GM12873 (cell line): ENCODE measurements around the gene CSPG5.

Experiments
- CTCF ChIP-seq: IDR thresholded peaks from 2 replicates; pipeline ENCODE4 v1.5.1; 2012; ENCODE audit warnings: low read depth, mild to moderate bottlenecking, moderate library complexity, low read length, control low read depth; ENCODE audit not compliant: insufficient read depth; ENCODE audit errors: missing control alignments

The CSPG5 gene

DNA sequence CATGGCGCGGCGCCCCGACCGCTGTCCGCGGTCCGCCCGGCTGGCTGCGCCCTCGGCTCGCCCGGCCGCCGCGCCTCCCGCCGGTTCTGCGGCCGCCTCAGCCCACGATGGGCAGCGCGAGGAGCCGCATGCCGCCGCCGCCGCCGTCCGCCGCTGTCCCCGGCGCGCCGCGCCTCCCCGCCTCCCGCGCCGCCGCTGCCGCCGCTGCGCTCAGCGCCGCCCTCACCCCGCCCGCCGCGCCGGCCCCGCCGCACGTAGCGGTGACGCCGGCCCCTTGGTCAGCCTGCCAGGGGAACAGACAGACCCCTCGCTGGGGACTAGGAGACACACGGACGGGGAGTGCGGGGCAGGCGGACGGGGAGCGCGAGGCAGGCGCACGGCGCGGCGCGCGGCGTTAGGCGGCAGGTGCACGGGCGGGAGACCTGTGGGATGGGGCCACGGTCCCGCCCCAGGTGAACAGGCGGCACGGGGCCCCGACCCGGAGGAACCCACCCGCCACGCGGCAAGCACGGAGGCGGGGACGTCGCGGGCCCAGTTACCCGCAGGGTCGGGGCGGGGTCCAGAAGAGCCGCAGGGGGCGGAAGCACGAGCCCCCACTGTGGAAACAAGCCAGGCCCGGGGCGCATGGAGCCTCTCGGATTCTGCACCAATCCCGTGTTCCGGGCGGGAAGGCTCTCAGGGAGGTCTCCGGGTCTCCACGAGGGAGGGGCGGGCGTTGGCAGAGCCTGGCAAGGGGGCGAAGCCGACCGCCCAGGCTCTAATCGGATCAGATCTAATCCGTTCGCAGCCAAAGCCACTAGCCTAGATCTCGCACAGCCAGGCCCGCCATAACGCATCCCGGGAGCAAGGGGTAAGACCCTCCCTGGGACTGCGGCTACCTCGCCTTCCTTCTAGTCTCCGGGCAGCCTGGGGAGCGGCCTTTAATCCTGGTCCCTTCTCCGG, at the start of gene CSPG5:
CSPG5 (minus strand) TSS at position 175 of the 942 bp plus-strand sequence; CDS start at position 3, 172 bp downstream.
- no peak for TF ChIP-seq CTCF

- TF ChIP-seq CTCF: no peak
Measured at GRCh38 chr3:47628426-47628825, 49.8 kb upstream of the CSPG5 start.

DNA sequence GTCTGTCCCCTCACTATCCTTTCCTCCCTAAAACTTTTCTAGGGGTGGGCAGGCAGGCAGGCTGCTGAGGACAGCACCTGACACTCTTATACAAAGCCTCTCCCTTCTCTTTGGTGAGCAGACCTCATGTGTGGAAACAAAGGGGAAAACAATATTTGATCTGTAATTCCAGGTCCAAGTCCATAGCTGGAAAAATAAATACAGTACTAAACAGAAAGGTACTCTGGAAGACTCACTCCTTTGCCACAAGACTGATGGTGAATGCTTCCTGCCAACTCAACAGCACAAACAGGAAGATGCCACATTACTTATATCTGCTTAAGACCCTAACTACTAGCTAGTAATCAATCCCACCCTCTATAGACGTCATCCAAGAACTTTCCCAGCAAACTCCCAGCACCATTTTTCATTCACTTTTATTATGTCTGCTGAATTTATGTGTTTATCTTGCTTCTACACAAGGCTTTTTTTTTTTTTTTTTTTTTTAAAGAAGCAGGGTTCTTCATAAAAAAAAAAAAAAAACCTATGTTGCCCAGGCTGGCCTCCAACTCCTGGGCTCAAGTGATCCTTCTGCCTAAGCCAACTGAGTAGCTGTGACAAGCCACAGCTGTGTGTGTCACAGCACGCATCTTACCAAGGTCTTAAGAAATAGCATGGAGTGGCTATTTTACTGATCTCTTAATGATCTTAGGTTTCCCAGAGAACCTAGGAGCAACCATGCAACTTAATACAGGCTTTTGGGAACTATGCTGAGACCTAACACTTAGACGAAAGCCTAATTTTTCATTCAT, 44.2 kb upstream of the CSPG5 start:
- no peak for TF ChIP-seq CTCF

GRCh38 chr3:47617086-47618010, 38.7 kb upstream of the CSPG5 start:
- TF ChIP-seq CTCF: no peak

GRCh38 chr3:47614788-47615187, 36.1 kb upstream of the CSPG5 start:
- no peak for TF ChIP-seq CTCF

DNA sequence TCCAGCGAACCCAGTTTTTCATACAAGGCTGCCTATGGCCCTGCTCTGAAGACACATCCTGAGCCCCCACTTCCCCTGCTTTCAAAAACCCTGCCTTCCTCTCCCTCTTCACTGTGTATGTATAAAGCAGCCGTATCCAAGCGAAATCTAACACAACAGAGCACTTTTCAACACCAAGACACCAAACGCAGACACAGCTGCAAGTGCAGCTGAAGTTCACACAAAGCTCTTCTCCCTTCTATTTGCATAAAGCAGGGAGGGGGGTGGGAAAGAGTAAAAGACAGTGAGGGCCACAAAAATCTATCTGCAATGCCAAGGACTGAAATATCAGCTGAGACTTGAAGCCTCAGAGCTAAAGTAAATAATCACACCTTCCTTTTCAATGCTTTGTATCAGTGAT, 35.1 kb upstream of the CSPG5 start:
- TF ChIP-seq CTCF: no peak
